NCI-H446 (cell line): ENCODE results near the gene OLA1.

Experiments
- DNase-seq, 2 experiments: peaks; one replicate each; lab custom pipeline; 2025; lab: John Stamatoyannopoulos, UW

OLA1 gene

GRCh38 chr2:174224665-174225288 lies 23.6 kb downstream of the OLA1 start:
- DNase-seq, result no peak

GRCh38 chr2:174224125-174224524 lies 24.2 kb downstream of the OLA1 start:
- DNase-seq, result no peak

GRCh38 chr2:174223388-174223787 lies 24.9 kb downstream of the OLA1 start:
- DNase-seq, result no peak

- no peak for DNase-seq
These were observed 26.2 kb downstream of the OLA1 start for GRCh38 chr2:174222154-174222553.

GRCh38 chr2:174219321-174219720 lies 29.0 kb downstream of the OLA1 start:
- no peak for DNase-seq

GRCh38 chr2:174218773-174219172 lies 29.6 kb downstream of the OLA1 start:
- DNase-seq, result no peak

GRCh38 chr2:174217869-174218268 lies 30.5 kb downstream of the OLA1 start:
- no peak for DNase-seq

GRCh38 chr2:174211954-174212353 lies 36.4 kb downstream of the OLA1 start:
- DNase-seq, result no peak

GRCh38 chr2:174210862-174211261 lies 37.5 kb downstream of the OLA1 start:
- no peak for DNase-seq

- no peak for DNase-seq
These were observed 39.0 kb downstream of the OLA1 start for GRCh38 chr2:174209325-174209724.

GRCh38 chr2:174208026-174208425 lies 40.3 kb downstream of the OLA1 start:
- no peak for DNase-seq

GRCh38 chr2:174205562-174205961 lies 42.8 kb downstream of the OLA1 start:
- DNase-seq, result no peak

- DNase-seq, result no peak
These were observed 46.1 kb downstream of the OLA1 start for GRCh38 chr2:174202188-174202587.

- DNase-seq, result no peak
These were observed 49.3 kb downstream of the OLA1 start for GRCh38 chr2:174198846-174199564.

- DNase-seq, result no peak
These were observed 53.1 kb downstream of the OLA1 start for GRCh38 chr2:174195253-174195652.

GRCh38 chr2:174193737-174194136 lies 54.6 kb downstream of the OLA1 start:
- DNase-seq, result no peak

GRCh38 chr2:174192664-174193063 lies 55.7 kb downstream of the OLA1 start:
- no peak for DNase-seq

- no peak for DNase-seq
These were observed 56.8 kb downstream of the OLA1 start for GRCh38 chr2:174191342-174192074.

GRCh38 chr2:174184915-174185314 lies 63.4 kb downstream of the OLA1 start:
- no peak for DNase-seq

- no peak for DNase-seq
These were observed 63.8 kb downstream of the OLA1 start for GRCh38 chr2:174184504-174184903.

GRCh38 chr2:174183076-174183475 lies 65.3 kb downstream of the OLA1 start:
- no peak for DNase-seq

GRCh38 chr2:174181368-174181767 lies 67.0 kb downstream of the OLA1 start:
- no peak for DNase-seq

- no peak for DNase-seq
These were observed 67.6 kb downstream of the OLA1 start for GRCh38 chr2:174180726-174181236.
